Measurements from ENCODE around the gene ARL5A. TPM values are rescaled to one million over a fixed set of nuclear protein-coding genes. Genes with fewer than 3 reads are reported as not detected.
A peak's percentile ranks its signal among the peaks of the same experiment; 100 is the strongest.

Gene ARL5A
- total and polyA plus RNA-seq, 2 experiments from 2014 or later: 12.5 to 22.7 TPM

- Histone ChIP-seq H2AFZ (peak overlapping the region; percentile 99), H3K9me2 (ENCODE audit: insufficient read depth) (no peaks in the 10 kb centered on the region), H3K27ac (peak overlapping the region; percentile 55), H3F3A (ENCODE audit: insufficient read depth) (peaks cover 7% of the 10 kb centered on the region), H3K9me3 (ENCODE audit: low read depth) (no peaks in the 10 kb centered on the region), H3K4me2 (ENCODE audit: unreplicated experiment) (peak overlapping the region; percentile 95), H3K9ac (peak overlapping the region; percentile 95), H3K36me3 (ENCODE audit: low read depth) (no peaks in the 10 kb centered on the region), H3K79me2 (ENCODE audit: insufficient read depth) (peaks cover 55% of the 10 kb centered on the region), H3K4me3 (peak overlapping the region; percentile 82), H3K4me1 (ENCODE audit: insufficient read depth) (peaks cover 26% of the 10 kb centered on the region), H3K27me3 (replicated peaks; ENCODE audit: insufficient read depth) (no peaks in the 10 kb centered on the region), H4K20me1 (ENCODE audit: insufficient read depth) (peaks cover 4% of the 10 kb centered on the region; the same call in 1 of the 2 replicates)
- DNase-seq: peak; percentile 56
- in situ Hi-C loops (cut with MboI): no loop called here
- 0 to 2% methylated on average over 38 of the region's 38 CpGs for WGBS, 2 experiments (ENCODE audit: low coverage in 1 of 2, low lambda C conversion rate in 2 of 2, missing lambda C conversion rate in 2 of 2)
- no peak for TF ChIP-seq EZH2 (IDR thresholded peaks at IDR 0.05; ENCODE audit: insufficient read depth, poor library complexity, severe bottlenecking)
- no peak for TF ChIP-seq EZH2phosphoT487 (IDR thresholded peaks at IDR 0.05; ENCODE audit: insufficient read depth, low read depth)
Measured at GRCh38 chr2:151827564-151828142, 568 bp downstream of the ARL5A start.

GRCh38 chr2:151826737-151827157 is 1.5 kb downstream of the ARL5A start:
- peak overlapping the region; percentile 82 for H3K4me3 ChIP-seq
- H3F3A ChIP-seq (ENCODE audit: insufficient read depth): peaks cover 13% of the 10 kb centered on the region
- in situ Hi-C loops (cut with MboI): no loop called here
- no peak overlapping the region for H2AFZ ChIP-seq
- DNase-seq: peak; percentile 34
- H3K36me3 ChIP-seq (ENCODE audit: low read depth): no peaks in the 10 kb centered on the region
- no peaks in the 10 kb centered on the region for H3K9me2 ChIP-seq (ENCODE audit: insufficient read depth)
- H3K9ac ChIP-seq: peak overlapping the region; percentile 95
- peaks cover 30% of the 10 kb centered on the region for H3K4me1 ChIP-seq (ENCODE audit: insufficient read depth)
- no peaks in the 10 kb centered on the region for H3K9me3 ChIP-seq (ENCODE audit: low read depth)
- peak overlapping the region; percentile 95 for H3K4me2 ChIP-seq (ENCODE audit: unreplicated experiment)
- H3K79me2 ChIP-seq (ENCODE audit: insufficient read depth): peaks cover 64% of the 10 kb centered on the region
- no peak overlapping the region for H3K27ac ChIP-seq
- H3K27me3 ChIP-seq (replicated peaks; ENCODE audit: insufficient read depth): no peaks in the 10 kb centered on the region
- TF ChIP-seq EZH2phosphoT487 (IDR thresholded peaks at IDR 0.05; ENCODE audit: insufficient read depth, low read depth): no peak
- TF ChIP-seq EZH2 (IDR thresholded peaks at IDR 0.05; ENCODE audit: insufficient read depth, poor library complexity, severe bottlenecking): no peak
- H4K20me1 ChIP-seq (ENCODE audit: insufficient read depth): peaks cover 6% of the 10 kb centered on the region; the same call in 1 of the 2 replicates
- 65 to 70% methylated on average over 6 of the region's 6 CpGs for WGBS, 2 experiments (ENCODE audit: low coverage in 1 of 2, low lambda C conversion rate in 2 of 2, missing lambda C conversion rate in 2 of 2)

- H3K27me3 ChIP-seq (replicated peaks; ENCODE audit: insufficient read depth): no peaks in the 10 kb centered on the region
- H3K27ac ChIP-seq: no peak overlapping the region
- H3K4me3 ChIP-seq: no peak overlapping the region
- in situ Hi-C loops (cut with MboI): no loop called here
- peaks cover 30% of the 10 kb centered on the region for H3K4me1 ChIP-seq (ENCODE audit: insufficient read depth)
- peaks cover 83% of the 10 kb centered on the region for H3K79me2 ChIP-seq (ENCODE audit: insufficient read depth)
- 52 to 58% methylated on average over 2 of the region's 2 CpGs for WGBS, 2 experiments (ENCODE audit: low coverage in 1 of 2, low lambda C conversion rate in 2 of 2, missing lambda C conversion rate in 2 of 2)
- H3K9me2 ChIP-seq (ENCODE audit: insufficient read depth): no peaks in the 10 kb centered on the region
- peaks cover 6% of the 10 kb centered on the region; the same call in 1 of the 2 replicates for H4K20me1 ChIP-seq (ENCODE audit: insufficient read depth)
- TF ChIP-seq EZH2 (IDR thresholded peaks at IDR 0.05; ENCODE audit: insufficient read depth, poor library complexity, severe bottlenecking) (no peak), EZH2phosphoT487 (IDR thresholded peaks at IDR 0.05; ENCODE audit: insufficient read depth, low read depth) (no peak)
- H3K9ac ChIP-seq: no peak overlapping the region
- H3K36me3 ChIP-seq (ENCODE audit: low read depth): no peaks in the 10 kb centered on the region
- H3K4me2 ChIP-seq (ENCODE audit: unreplicated experiment): no peak overlapping the region
- peaks cover 13% of the 10 kb centered on the region for H3F3A ChIP-seq (ENCODE audit: insufficient read depth)
- H3K9me3 ChIP-seq (ENCODE audit: low read depth): no peaks in the 10 kb centered on the region
- DNase-seq: no peak
- H2AFZ ChIP-seq: no peak overlapping the region
Measured at GRCh38 chr2:151824886-151825285, 3.3 kb downstream of the ARL5A start.

GRCh38 chr2:151823651-151824050 is 4.6 kb downstream of the ARL5A start:
- Histone ChIP-seq H3K79me2 (ENCODE audit: insufficient read depth) (peaks cover 95% of the 10 kb centered on the region), H3K9ac (no peak overlapping the region), H3K9me2 (ENCODE audit: insufficient read depth) (no peaks in the 10 kb centered on the region), H2AFZ (no peak overlapping the region), H3K36me3 (ENCODE audit: low read depth) (no peaks in the 10 kb centered on the region), H3K4me3 (no peak overlapping the region), H3K27ac (0 out of 2 replicates have a peak overlapping the region, but pooled peaks have one; percentile 8), H3K4me1 (ENCODE audit: insufficient read depth) (peaks cover 30% of the 10 kb centered on the region), H3K9me3 (ENCODE audit: low read depth) (no peaks in the 10 kb centered on the region), H3F3A (ENCODE audit: insufficient read depth) (peaks cover 13% of the 10 kb centered on the region), H3K27me3 (replicated peaks; ENCODE audit: insufficient read depth) (no peaks in the 10 kb centered on the region), H3K4me2 (ENCODE audit: unreplicated experiment) (peak overlapping the region; percentile 39), H4K20me1 (ENCODE audit: insufficient read depth) (peaks cover 6% of the 10 kb centered on the region; the same call in 1 of the 2 replicates)
- 19 to 23% methylated on average over 6 of the region's 6 CpGs for WGBS, 2 experiments (ENCODE audit: low coverage in 1 of 2, low lambda C conversion rate in 2 of 2, missing lambda C conversion rate in 2 of 2)
- peak; percentile 24 for DNase-seq
- in situ Hi-C loops (cut with MboI): no loop called here
- TF ChIP-seq EZH2phosphoT487 (IDR thresholded peaks at IDR 0.05; ENCODE audit: insufficient read depth, low read depth): no peak
- no peak for TF ChIP-seq EZH2 (IDR thresholded peaks at IDR 0.05; ENCODE audit: insufficient read depth, poor library complexity, severe bottlenecking)
